Fibroblast of lung (primary cell): Measurements from ENCODE around the gene DCP1B.

ENCODE experiments used
- CTCF ChIP-seq, 2 donors: IDR thresholded peaks in 1 of 2; conservative IDR thresholded peaks in 1 of 2; 1 replicate in 1 of 2; 2 replicates in 1 of 2; pipeline ENCODE4 v1.5.1; 2011 to 2012; ENCODE audit warnings: low read length in 2 of 2, control low read depth in 1 of 2, inconsistent platforms in 1 of 2, low read depth in 1 of 2, mild to moderate bottlenecking in 1 of 2
- EZH2 ChIP-seq: IDR thresholded peaks from 2 replicates; pipeline ENCODE4 v1.5.1; 2012; ENCODE audit warnings: low read length, control low read depth, mild to moderate bottlenecking; ENCODE audit errors: missing control alignments

GRCh38 chr12:1920436-1920835 lies 83.8 kb downstream of the DCP1B start:
- TF ChIP-seq EZH2: no peak
- TF ChIP-seq CTCF (conservative IDR thresholded peaks at IDR 0.05 in 1 of 2, IDR thresholded peaks at IDR 0.05 in 1 of 2; ENCODE audit: low read depth in 1 of 2, low read length in 2 of 2): no peak
